GM19023 (cell line): ENCODE results near the gene YBX2.
A peak's percentile ranks its signal among the peaks of the same experiment; 100 is the strongest.
"Not testable (repeated sequence)": the region's sequence is repeated elsewhere in the genome, so short reads cannot be mapped to it uniquely, and the experiment has no call there.

Experiments used
- ATAC-seq: cut with Tn5 transposase; IDR thresholded peaks from one replicate; pipeline ENCODE4 v1.9.1; 2021; ENCODE audit warnings: mild to moderate bottlenecking, moderate library complexity; ENCODE audit not compliant: unreplicated experiment

Gene YBX2

DNA sequence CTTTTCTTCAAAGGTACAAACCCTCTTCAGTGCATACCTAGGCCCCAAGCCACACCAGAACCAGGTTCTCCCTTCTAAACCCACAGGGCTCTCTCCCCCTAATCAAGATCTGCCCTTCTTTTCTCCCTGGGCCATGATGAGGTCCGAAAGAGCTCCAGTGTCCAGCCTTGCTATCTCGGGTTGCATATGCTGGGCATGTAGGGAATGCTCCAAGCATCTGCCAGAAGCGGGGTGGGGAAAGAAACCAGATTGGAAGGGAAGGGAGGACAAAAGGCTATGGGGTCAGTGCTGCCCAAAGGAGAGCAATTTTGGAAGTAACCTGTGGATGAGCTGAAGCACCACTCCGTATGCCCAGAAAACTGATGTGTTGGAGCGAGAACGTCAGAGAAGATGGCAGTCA is 45.2 kb downstream of the YBX2 start:
- ATAC-seq = no peak

DNA sequence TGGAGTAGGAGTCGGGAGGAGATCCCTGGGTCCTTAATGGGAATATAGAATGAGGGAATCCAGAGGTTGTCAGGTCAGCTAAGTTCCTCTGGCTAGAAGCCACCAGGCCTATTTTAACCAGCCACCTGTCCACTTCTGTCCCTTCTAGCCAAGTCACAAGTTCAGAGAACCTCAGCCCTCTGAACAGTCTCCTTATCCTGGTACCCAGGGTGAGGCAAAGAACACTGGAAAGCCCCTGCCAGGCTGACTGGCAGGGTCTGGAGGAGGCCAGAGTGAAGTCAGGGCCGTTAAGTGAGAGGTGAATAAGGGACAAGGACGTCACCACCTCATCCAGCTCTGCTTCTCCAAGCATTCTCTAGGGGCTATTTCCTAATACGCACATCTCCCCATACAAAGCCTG is 45.6 kb downstream of the YBX2 start:
- ATAC-seq = no peak

DNA sequence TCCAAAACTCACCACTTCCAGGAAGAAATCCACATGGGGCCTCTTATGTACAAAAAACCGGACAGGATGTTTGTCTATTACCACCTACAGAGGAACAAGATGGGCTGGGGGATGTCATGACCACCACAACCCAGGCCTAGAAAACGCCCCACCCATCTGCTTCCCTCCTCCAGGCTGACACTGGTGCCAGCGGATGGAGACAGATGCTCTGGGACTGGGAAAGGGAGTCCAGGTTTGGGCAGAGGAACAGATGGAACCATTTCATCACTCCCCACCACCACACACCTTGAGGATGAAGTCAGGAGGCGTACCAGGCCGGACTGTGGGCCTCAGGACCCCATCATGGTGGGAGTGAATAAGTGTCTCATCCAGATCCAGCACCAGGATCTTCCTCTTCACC is 47.7 kb downstream of the YBX2 start:
- ATAC-seq = no peak

DNA sequence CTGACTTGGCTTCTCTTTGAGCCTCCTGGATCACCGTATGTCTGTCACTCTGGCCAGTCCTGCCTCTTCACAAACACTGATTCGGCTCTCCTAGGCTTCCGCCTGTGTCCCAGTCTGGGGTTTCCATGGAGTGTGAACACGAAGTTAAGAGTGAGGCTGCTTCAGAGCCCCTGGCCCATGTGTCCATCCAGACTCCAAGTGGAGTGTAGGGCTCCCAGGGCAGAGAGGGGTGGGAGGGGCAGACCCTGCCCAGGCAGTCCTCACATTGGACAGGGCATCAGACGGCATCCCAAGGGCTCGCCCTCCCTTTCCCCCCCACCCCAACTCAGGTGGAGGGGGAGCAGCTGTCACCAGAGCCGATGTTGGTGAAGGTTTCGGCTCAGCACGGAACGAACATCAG is 50.6 kb downstream of the YBX2 start:
- ATAC-seq = not testable (repeated sequence)

DNA sequence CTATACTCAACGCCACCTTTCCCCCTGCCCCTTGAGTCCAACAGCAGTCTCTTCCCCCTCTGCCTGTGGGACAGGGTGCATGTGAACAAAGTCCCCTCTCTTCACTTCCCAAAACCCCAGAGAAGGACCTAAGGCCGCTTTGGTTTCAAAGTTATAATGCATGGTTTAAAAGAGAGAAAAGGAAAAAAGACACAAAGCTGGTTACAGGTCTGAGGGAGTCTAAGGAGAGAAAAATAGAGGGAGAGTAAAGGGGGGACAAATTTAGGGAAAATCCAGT is 51.0 kb downstream of the YBX2 start:
- ATAC-seq = no peak

DNA sequence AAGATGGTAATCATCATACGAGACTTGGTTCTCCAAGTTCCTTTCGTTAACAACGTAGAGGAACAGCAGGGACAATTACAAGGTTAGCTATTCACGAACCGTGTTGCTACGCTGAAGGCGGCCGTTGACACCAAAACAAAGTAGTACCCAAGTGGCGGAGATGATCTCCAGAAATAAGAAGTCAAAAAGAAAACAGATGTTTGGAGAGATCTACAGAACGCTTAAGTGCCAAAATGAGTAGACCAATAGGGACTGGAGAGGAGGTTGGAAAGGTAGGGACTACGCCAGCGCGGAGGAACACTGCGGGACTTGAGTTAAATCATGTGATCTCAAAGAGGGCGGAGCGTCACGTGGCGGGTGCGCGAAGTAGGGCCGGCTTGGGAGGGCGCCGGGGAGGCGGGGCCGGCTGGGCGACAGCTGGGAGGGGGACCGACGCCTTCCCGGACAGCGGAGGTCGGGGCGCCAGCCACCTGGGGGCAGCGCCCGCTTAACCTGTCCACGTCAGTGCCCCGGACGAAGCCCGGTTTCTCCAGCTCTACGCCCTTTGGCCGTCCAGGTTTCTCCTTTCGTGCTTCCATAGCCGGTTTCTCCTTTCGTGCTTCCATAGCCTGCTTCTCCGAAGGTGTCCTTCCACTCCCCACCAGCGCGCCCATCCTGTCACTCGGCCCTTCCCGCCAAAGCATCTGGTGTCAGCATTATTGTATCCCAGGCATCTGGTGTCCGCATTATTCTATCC is 51.6 kb downstream of the YBX2 start:
- ATAC-seq = peak; percentile 41

DNA sequence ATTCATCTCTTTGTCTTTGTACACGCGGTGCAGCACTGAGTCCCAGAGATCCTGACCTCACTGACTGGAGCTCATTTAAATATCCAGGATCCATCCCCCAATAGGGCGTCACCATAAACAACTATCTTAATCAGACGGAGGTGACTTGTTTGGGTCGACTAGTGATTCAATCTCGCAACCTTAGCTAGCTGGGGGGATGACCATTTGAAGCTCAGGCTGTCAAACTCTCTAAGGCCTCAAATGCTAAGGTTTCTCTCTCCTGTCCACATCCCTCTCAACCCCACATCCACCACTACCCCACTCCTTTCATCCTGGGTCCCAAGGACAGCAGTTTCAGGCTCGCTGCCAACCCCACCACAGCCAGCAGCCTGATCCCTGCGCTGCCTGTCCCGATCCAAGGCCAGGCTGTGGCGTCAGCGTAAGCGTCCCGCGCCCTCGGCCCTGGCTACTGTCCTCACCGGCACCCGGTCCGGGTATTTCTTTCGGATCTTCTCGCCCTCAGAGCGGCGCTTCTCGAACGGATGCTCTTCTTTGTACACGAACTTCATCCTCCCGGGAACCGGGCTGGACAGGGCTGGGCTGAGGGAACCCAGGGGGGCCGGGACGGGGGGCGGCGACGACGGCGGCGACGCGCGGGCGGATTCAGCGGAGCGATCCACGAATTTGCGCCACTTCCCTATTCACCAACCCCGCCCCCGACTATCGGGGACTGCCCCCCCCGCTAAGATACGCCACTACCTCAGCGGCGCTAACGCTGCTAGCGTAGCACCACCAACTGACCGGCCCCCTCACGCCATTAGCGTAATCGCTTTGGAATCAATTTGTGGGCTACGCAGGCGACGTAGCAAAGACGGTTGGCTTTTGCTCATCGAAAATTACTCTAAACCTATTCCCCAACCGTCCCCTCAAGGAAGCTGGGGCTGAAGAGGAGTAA is 52.4 kb downstream of the YBX2 start, which contains the start of gene GABARAP:
TSS of gene GABARAP (minus strand) at position 667 of the 934 bp plus-strand sequence. CDS start at position 548, 119 bp downstream.
- ATAC-seq = peak; percentile 39

DNA sequence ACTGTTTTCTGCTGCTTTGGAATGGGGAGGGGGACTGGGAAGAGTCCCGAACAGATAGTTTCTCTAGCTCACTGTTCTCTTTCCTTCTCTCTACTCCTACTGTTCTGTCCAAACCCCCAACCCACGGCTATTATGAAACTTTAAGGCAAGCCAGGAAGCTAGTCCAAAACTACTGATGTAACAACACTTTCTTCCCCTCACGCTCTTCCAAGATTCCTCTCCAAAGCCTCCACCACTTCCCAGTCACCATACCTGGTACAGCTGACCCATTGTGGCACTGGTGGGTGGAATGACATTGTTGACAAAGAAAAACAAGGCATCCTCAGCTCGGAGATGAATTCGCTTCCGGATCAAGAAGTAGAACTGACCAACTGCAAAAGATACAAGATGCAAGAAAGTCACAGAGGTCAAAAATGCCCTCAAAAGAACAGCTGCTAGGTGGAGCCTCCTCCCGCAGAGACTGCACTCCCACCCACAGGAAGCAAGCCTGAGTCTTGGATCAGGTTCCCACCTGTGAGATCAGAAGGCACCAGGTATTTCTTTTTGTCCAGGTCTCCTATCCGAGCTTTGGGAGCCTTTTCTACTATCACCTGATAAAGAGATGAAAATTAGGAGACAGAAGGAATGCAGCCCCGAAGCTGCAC is 53.2 kb downstream of the YBX2 start:
- no peak for ATAC-seq

DNA sequence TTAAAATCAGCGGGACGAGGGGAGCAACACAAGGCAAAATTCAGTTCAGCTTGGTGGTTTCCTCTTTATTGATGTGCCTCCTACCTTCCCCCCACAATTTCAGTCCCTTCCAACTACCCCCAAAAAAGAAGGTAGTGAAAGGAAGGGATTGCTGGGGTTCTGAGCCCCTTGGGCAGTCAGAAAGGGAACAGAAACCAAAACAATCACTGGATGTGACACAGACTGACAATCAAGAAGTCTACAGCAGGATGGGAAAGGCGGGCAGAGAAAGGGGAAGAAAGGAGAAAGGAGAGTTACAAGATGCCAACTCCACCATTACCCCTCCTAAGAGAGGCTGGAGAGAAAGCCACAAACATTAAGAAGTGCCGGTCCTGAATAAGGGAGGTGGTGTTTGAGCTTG is 54.1 kb downstream of the YBX2 start:
- no peak for ATAC-seq

DNA sequence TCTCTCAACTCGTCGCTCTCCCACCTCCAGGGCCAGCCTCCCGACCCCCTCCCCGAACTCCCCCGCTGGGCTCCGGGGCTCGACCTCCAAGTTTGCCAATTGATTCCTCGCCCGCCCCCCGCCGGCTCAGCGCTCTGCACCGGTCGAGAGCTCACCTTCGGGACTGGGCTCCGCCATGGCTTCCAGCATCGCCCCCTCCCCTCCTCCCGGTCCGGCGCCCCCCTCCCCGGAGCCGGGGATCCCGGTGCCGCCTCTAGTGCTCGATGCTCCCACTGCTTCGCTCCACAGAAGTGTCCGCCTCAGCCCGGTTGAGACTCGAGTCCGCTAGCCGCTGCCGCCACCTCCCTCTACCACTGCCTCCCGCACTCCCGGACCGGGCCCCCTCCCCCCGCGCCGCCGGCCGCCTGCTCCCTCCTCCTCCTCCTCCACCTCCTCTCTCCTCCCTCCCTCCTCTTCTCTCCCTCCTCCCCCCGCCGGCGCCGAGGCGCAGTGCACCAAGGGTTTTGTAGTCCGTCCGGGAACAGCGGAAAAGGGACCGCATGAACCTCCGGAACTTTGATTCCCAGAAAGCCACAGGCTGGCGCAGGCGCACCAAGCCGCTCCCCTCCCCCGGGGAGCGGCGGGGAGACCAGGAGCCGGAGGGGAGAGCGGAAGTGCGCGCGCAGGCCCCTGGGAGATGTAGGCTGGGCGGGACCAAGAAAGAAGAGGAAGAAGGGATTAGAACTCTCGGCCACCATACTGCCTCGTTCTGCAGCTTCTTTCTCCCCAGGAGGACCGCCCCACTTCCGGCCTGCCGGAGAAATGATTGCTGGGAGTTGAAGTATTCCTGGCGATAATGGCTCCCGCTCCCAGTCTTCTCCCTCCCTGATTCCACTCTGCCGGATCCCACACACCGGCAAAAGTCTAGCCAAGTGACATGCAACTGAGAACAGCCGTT is 55.1 kb downstream of the YBX2 start, which contains the start of gene PHF23:
TSS of gene PHF23 (minus strand) at position 367 of the 937 bp plus-strand sequence. CDS start at position 189, 178 bp downstream.
- peak; percentile 41 for ATAC-seq

DNA sequence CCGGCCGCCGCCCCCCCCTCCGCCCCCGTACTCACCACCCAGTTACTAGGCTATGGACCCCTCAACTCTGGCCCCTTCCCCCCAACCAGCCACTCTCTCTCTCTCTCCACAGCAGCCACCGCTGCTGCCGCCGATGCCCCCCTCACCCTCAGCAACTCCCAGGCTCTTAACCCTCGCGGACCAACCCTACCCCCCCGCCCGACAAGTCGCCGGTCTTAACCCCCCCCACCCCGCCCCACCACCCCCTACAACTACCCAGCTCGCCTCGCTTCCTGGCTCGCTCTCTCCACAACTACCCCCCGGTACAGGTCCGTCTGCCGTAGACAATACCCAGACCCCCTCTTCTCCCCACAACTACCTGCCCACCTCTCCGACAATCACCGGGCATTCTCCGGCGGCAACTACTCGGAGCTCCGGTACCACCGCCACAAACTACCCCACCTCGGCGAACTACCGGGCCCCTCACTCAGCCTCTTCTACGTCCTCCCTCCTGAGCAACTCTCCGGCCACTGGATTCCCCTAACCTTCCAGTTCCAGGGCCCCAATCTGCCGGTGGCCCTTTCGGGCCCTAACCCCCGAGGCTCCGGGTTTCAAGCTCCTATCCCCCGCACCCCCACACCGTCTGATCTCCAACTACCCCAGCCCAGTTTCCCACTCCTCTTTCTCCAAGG is 55.9 kb downstream of the YBX2 start:
- ATAC-seq = no peak
